ENCODE results near the gene HOMER2. TPM values are rescaled to one million over a fixed set of nuclear protein-coding genes. Genes with fewer than 3 reads are reported as not detected.

HOMER2 gene
- total RNA-seq, 2 experiments from 2014 or later = 5.6 TPM

GRCh38 chr15:82890338-82890994, 62.1 kb downstream of the HOMER2 start:
- no peaks in the 10 kb centered on the region for H3K79me2 ChIP-seq (ENCODE audit: insufficient read depth, low read depth, low read length)
- POLR2A ChIA-PET = no interaction called here

GRCh38 chr15:82882273-82882928, 70.1 kb downstream of the HOMER2 start:
- DNase-seq (ENCODE audit: low spot score) = no peak
- no TSS peak for BruUV-seq (replicated peaks)
- TF ChIP-seq EZH2phosphoT487 (IDR thresholded peaks at IDR 0.05; ENCODE audit: borderline replicate concordance, low read depth, low read length) (no peak), CTCF (conservative IDR thresholded peaks at IDR 0.05; ENCODE audit: low read length) (no peak)
- Histone ChIP-seq H3K4me2 (ENCODE audit: low read length) (no peak overlapping the region), H2AFZ (ENCODE audit: low read length) (no peak overlapping the region), H3K79me2 (ENCODE audit: insufficient read depth, low read depth, low read length) (no peaks in the 10 kb centered on the region), H3K4me3 (ENCODE audit: low read depth, low read length, poor library complexity, severe bottlenecking) (no peak overlapping the region), H3K9me3 (ENCODE audit: low read length) (no peaks in the 10 kb centered on the region), H3K27ac (ENCODE audit: low read depth, low read length, poor library complexity, severe bottlenecking) (no peak overlapping the region), H4K20me1 (ENCODE audit: insufficient read depth, low read length) (no peaks in the 10 kb centered on the region), H3K4me1 (ENCODE audit: insufficient read depth, low read length, poor library complexity, severe bottlenecking) (no peaks in the 10 kb centered on the region), H3K36me3 (ENCODE audit: insufficient read depth, low read length) (no peaks in the 10 kb centered on the region), H3K9me2 (ENCODE audit: insufficient read depth, low read length) (no peaks in the 10 kb centered on the region)
- intact Hi-C loops (cut with micrococcal nuclease; ENCODE audit: unreplicated experiment) = no loop called here
- ChIA-PET POLR2A (interaction anchor here (0.9 kb wide), 1 partner anchor 11 kb away, joined by 4 read pairs; no protein-coding TSS in a partner anchor), CTCF (ENCODE audit: unreplicated experiment) (no interaction called here)

More at GRCh38 chr15:82890338-82890994, 62.1 kb downstream of the HOMER2 start:
- no peak overlapping the region for H2AFZ ChIP-seq (ENCODE audit: low read length)
- H3K4me2 ChIP-seq (ENCODE audit: low read length) = no peak overlapping the region
- no peaks in the 10 kb centered on the region for H3K9me3 ChIP-seq (ENCODE audit: low read length)
- H3K27ac ChIP-seq (ENCODE audit: low read depth, low read length, poor library complexity, severe bottlenecking) = no peak overlapping the region
- no peaks in the 10 kb centered on the region for H4K20me1 ChIP-seq (ENCODE audit: insufficient read depth, low read length)
- H3K4me3 ChIP-seq (ENCODE audit: low read depth, low read length, poor library complexity, severe bottlenecking) = no peak overlapping the region
- CTCF ChIA-PET (ENCODE audit: unreplicated experiment) = no interaction called here
- intact Hi-C loops (cut with micrococcal nuclease; ENCODE audit: unreplicated experiment) = no loop called here
- H3K36me3 ChIP-seq (ENCODE audit: insufficient read depth, low read length) = no peaks in the 10 kb centered on the region
- no peak for DNase-seq (ENCODE audit: low spot score)
- TF ChIP-seq CTCF (conservative IDR thresholded peaks at IDR 0.05; ENCODE audit: low read length) = no peak
- TF ChIP-seq EZH2phosphoT487 (IDR thresholded peaks at IDR 0.05; ENCODE audit: borderline replicate concordance, low read depth, low read length) = no peak
- BruUV-seq (replicated peaks) = no TSS peak
- H3K9me2 ChIP-seq (ENCODE audit: insufficient read depth, low read length) = no peaks in the 10 kb centered on the region
- H3K4me1 ChIP-seq (ENCODE audit: insufficient read depth, low read length, poor library complexity, severe bottlenecking) = no peaks in the 10 kb centered on the region

- no TSS peak for BruUV-seq (replicated peaks)
- Histone ChIP-seq H2AFZ (ENCODE audit: low read length) (no peak overlapping the region), H3K27ac (ENCODE audit: low read depth, low read length, poor library complexity, severe bottlenecking) (no peak overlapping the region), H4K20me1 (ENCODE audit: insufficient read depth, low read length) (no peaks in the 10 kb centered on the region), H3K9me3 (ENCODE audit: low read length) (no peaks in the 10 kb centered on the region), H3K4me1 (ENCODE audit: insufficient read depth, low read length, poor library complexity, severe bottlenecking) (no peaks in the 10 kb centered on the region), H3K4me3 (ENCODE audit: low read depth, low read length, poor library complexity, severe bottlenecking) (no peak overlapping the region), H3K36me3 (ENCODE audit: insufficient read depth, low read length) (no peaks in the 10 kb centered on the region), H3K4me2 (ENCODE audit: low read length) (no peak overlapping the region), H3K79me2 (ENCODE audit: insufficient read depth, low read depth, low read length) (no peaks in the 10 kb centered on the region), H3K9me2 (ENCODE audit: insufficient read depth, low read length) (no peaks in the 10 kb centered on the region)
- DNase-seq (ENCODE audit: low spot score) = no peak
- TF ChIP-seq CTCF (conservative IDR thresholded peaks at IDR 0.05; ENCODE audit: low read length) (no peak), EZH2phosphoT487 (IDR thresholded peaks at IDR 0.05; ENCODE audit: borderline replicate concordance, low read depth, low read length) (no peak)
- CTCF ChIA-PET (ENCODE audit: unreplicated experiment) = no interaction called here
- POLR2A ChIA-PET = no interaction called here
- intact Hi-C loops (cut with micrococcal nuclease; ENCODE audit: unreplicated experiment) = no loop called here
Observed at GRCh38 chr15:82881747-82882146, 70.8 kb downstream of the HOMER2 start.
